T-cell (primary cell): ENCODE measurements around the gene SACS. TPM values are rescaled to one million over a fixed set of nuclear protein-coding genes. Genes with fewer than 3 reads are reported as not detected.

Experiments used
- ATAC-seq, 4 experiments: fragments of 200-7000 bp in 3 of 4; fragments of 150-1000 bp in 1 of 4; cut with Tn5 transposase; replicated peaks in 1 of 4; 1 replicate in 3 of 4; 2 replicates in 1 of 4; pipeline ENCODE4 v1.10.0; 2021; ENCODE audit warnings: moderate library complexity in 3 of 4, mild to moderate bottlenecking in 2 of 4, moderate number of reproducible peaks in 1 of 4
- CTCF ChIA-PET, 2 donors: fragments of 300-600 bp; sonication (Branson Sonifier 250); formaldehyde crosslinking; loops; one replicate each; lab custom pipeline; 2022; ENCODE audit warnings: antibody characterized with exemption in 2 of 2; lab: Charles Lee
- POLR2A ChIA-PET, 2 donors: fragments of 300-600 bp; sonication (Branson Sonifier 250); formaldehyde crosslinking; loops; one replicate each; lab custom pipeline; 2022; ENCODE audit warnings: antibody characterized with exemption in 2 of 2; lab: Charles Lee
- DNase-seq, 35 experiments: peaks; one replicate each; pipeline versions ENCODE4 v3.0.0 to v3.0.0-alpha.2; 2013 to 2023
- H3K27ac ChIP-seq: one replicate; pipeline ENCODE4 v1.5.1; 2013; ENCODE audit warnings: low read length
- H3K27me3 ChIP-seq, 2 experiments: replicated peaks in 1 of 2; 1 replicate in 1 of 2; 2 replicates in 1 of 2; pipeline versions ENCODE4 v1.6.1 to v1.7.0; 2013; ENCODE audit warnings: low read length in 1 of 2, mixed read lengths in 1 of 2; ENCODE audit not compliant: control insufficient read depth in 2 of 2, insufficient read depth in 2 of 2; ENCODE audit errors: extremely low read depth in 1 of 2
- H3K36me3 ChIP-seq, 2 donors: 1 replicate in 1 of 2; 2 replicates in 1 of 2; pipeline versions ENCODE4 v1.6.1 to v1.7.0; 2013; ENCODE audit warnings: low read length in 1 of 2; ENCODE audit not compliant: control insufficient read depth in 2 of 2, insufficient read depth in 1 of 2; ENCODE audit errors: extremely low read depth in 1 of 2
- H3K4me1 ChIP-seq, 2 experiments: 1 replicate in 1 of 2; 2 replicates in 1 of 2; pipeline versions ENCODE4 v1.6.1 to v1.7.0; 2013; ENCODE audit warnings: low read length in 2 of 2, mixed read lengths in 1 of 2; ENCODE audit not compliant: insufficient read depth in 2 of 2, control insufficient read depth in 1 of 2; ENCODE audit errors: extremely low read depth in 1 of 2
- H3K4me3 ChIP-seq, 2 donors: 1 replicate in 1 of 2; 2 replicates in 1 of 2; pipeline versions ENCODE4 v1.5.1 to v1.7.0; 2013; ENCODE audit warnings: mild to moderate bottlenecking in 2 of 2, low read length in 1 of 2, moderate library complexity in 1 of 2; ENCODE audit not compliant: control insufficient read depth in 1 of 2; ENCODE audit errors: extremely low read depth in 1 of 2
- H3K9me3 ChIP-seq: 2 replicates; pipeline ENCODE4 v1.7.0; 2013
- H3K27ac Mint-ChIP-seq, 2 donors: one replicate each; pipeline ENCODE4 v1.8.0; 2020 to 2021; ENCODE audit warnings: mild to moderate bottlenecking in 2 of 2, mixed read lengths in 2 of 2
- H3K27me3 Mint-ChIP-seq, 2 donors: one replicate each; pipeline ENCODE4 v1.8.0; 2021 to 2022; ENCODE audit warnings: mixed read lengths in 2 of 2
- H3K36me3 Mint-ChIP-seq: one replicate; pipeline ENCODE4 v1.8.0; 2021; ENCODE audit warnings: mixed read lengths
- H3K4me1 Mint-ChIP-seq, 3 donors: one replicate each; pipeline ENCODE4 v1.8.0; 2020 to 2022; ENCODE audit warnings: mixed read lengths in 3 of 3, mild to moderate bottlenecking in 1 of 3
- H3K4me3 Mint-ChIP-seq, 3 donors: one replicate each; pipeline ENCODE4 v1.8.0; 2020 to 2022; ENCODE audit warnings: mild to moderate bottlenecking in 3 of 3, mixed read lengths in 3 of 3, moderate library complexity in 3 of 3
- H3K9me3 Mint-ChIP-seq, 3 donors: one replicate each; pipeline ENCODE4 v1.8.0; 2020 to 2022; ENCODE audit warnings: mixed read lengths in 3 of 3
- WGBS: methylation state at CpG from one replicate; pipeline ENCODE4 v1.1.5; 2013; ENCODE audit warnings: missing lambda C conversion rate; ENCODE audit not compliant: insufficient coverage; 5-methylcytosine and 5-hydroxymethylcytosine counted together
- total RNA-seq, 35 experiments: library from RNA in 6 of 35; stranded (reverse) in 6 of 35; fragments of 120-200 nt in 1 of 35; gene quantifications; one replicate each; pipeline versions ENCODE4 v1.2.1 to v1.2.4 and lab custom pipeline; 2013 to 2026

The SACS gene
- total RNA-seq, 5 donors from 2014 or later (not counting 1 experiment from before 2014, with no cell fraction given): 17.6 to 28.6 (median 27.3) TPM

DNA sequence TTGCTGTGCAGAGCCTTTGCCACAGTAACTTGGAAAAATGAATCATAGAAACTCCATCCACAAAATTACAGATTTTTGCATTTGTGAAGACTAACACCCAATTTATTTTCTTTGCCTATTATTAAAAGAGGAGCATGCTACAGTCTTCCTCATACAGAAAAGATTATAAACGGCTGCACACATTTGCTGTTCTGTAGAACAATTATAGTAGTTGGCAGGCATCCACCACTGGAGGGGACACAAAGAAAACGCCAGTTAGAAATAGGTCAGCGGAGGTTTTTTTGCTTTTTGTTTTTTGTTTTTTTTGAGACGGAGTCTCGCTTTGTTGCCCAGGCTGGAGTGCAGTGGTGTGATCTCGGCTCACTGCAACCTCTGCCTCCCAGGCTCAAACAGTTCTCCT is 51.6 kb downstream of the SACS start:
- WGBS: 85% methylated on average over 2 of the region's 6 CpGs
- H3K4me1 ChIP-seq: peaks cover 5 to 15% of the 10 kb centered on the region in 2 experiments
- no peaks in the 10 kb centered on the region for H3K9me3 ChIP-seq
- Mint-ChIP-seq H3K36me3 (no peaks in the 10 kb centered on the region), H3K27me3 (peaks cover 4 to 5% of the 10 kb centered on the region in 2 donors), H3K4me3 (no peak overlapping the region), H3K27ac (no peak overlapping the region), H3K9me3 (no peaks in the 10 kb centered on the region), H3K4me1 (peaks cover 27 to 46% (median 28%) of the 10 kb centered on the region in 3 donors)
- H3K27me3 ChIP-seq: no peaks in the 10 kb centered on the region
- H3K27ac ChIP-seq: no peak overlapping the region
- H3K4me3 ChIP-seq: no peak overlapping the region
- POLR2A ChIA-PET: no interaction called here
- CTCF ChIA-PET: no interaction called here
- H3K36me3 ChIP-seq: no peaks in the 10 kb centered on the region
- no peak for DNase-seq
- no peak for ATAC-seq

DNA sequence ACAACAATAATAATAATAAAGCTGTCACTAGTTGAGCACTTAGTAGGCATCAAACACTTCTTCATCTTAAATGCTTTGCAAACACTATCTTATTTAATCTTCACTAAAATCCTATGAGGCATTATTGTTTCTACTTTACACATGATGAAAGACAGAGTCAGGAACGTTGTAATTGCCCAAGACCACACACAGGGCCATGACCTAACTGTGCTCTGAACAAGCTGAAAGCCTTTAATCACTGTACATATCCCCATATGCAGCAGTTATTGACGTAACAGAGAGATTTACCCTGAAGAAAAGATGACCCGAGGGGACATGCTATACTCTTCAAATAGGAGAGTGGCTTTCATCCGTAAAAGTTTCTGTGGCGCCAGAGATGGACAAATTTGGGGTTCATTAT is 53.0 kb downstream of the SACS start:
- Histone ChIP-seq H3K27me3 (no peaks in the 10 kb centered on the region), H3K4me1 (peaks cover 5 to 21% of the 10 kb centered on the region in 2 experiments), H3K27ac (no peak overlapping the region), H3K9me3 (no peaks in the 10 kb centered on the region), H3K4me3 (no peak overlapping the region), H3K36me3 (no peaks in the 10 kb centered on the region)
- POLR2A ChIA-PET: interaction anchor here in 1 of 2 donors (0.6 kb wide), 1 partner anchor 19 kb away, joined by 4 read pairs; no protein-coding TSS in a partner anchor
- Mint-ChIP-seq H3K27ac (no peak overlapping the region), H3K27me3 (peaks cover 0 to 5% of the 10 kb centered on the region in 2 donors), H3K4me1 (peaks cover 32 to 49% (median 39%) of the 10 kb centered on the region in 3 donors), H3K9me3 (no peaks in the 10 kb centered on the region), H3K36me3 (no peaks in the 10 kb centered on the region), H3K4me3 (no peak overlapping the region)
- no peak for DNase-seq
- CTCF ChIA-PET: interaction anchor here in 1 of 2 donors (0.9 kb wide), 1 partner anchor 552 kb away, joined by 3 read pairs; no protein-coding TSS in a partner anchor
- no peak for ATAC-seq
- 80% methylated on average over 1 of the region's 5 CpGs for WGBS

DNA sequence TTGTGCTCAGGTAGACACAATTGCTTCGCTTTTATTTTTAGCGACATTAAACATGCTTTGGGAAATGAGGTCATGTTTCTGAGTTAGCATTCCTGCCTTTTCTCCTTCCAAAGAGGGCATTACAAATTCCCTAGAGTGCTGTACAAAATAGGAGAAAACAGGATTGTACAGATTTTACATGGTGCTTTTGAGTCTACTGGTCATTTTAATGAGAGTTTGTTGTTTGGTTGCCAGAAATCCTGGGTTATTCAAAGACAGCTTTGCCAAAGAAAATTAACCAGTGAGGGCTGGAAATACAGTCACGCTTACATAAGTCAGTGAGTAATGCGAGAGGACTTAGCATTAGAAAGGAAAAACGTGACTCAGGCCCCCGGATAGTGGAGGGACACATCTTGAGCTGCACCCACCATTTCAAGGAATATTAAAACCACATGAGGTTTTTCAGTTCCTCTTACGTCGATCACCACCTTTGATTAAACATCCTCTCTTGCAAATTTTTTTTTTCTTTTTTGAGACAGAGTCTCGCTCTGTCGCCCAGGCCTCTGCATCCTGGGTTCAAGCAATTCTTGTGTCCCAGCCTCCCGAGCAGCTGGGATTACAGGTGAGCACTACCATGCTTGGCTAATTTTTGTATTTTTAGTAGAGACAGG is 55.4 kb downstream of the SACS start:
- 4% methylated on average over 4 of the region's 11 CpGs for WGBS
- ATAC-seq: no peak
- POLR2A ChIA-PET: no interaction called here

DNA sequence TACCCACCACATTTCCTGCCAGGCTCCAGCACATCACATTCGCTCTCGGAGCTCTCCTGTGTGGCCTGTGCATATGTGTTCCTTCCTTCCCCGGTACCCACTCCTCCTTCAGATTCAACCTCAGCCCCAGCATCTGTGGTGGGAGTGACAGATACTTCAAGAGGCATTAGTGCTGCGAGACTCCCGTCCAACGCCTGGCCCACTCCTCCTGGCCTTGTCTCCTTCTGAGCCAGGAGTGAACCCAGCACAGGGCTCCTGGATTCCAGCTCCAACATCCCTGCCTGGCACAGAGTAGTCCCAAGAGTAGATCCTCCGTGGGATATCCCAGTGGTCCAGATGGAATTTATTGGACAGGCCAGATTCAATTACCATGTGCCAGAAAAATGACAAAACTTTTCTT is 55.9 kb downstream of the SACS start:
- H3K4me1 ChIP-seq: peaks cover 11 to 34% of the 10 kb centered on the region in 2 experiments
- H3K27ac ChIP-seq: no peak overlapping the region
- no peaks in the 10 kb centered on the region for H3K9me3 ChIP-seq
- H3K4me1 Mint-ChIP-seq: peaks cover 47 to 58% (median 50%) of the 10 kb centered on the region in 3 donors
- H3K27me3 ChIP-seq: no peaks in the 10 kb centered on the region
- WGBS: 100% methylated on average over 4 of the region's 7 CpGs
- H3K4me3 Mint-ChIP-seq: no peak overlapping the region
- H3K27ac Mint-ChIP-seq: peak overlapping the region in 1 of 2 donors; percentile 55
- DNase-seq (no peak), ATAC-seq (no peak)
- H3K4me3 ChIP-seq: no peak overlapping the region
- no peaks in the 10 kb centered on the region for H3K27me3 Mint-ChIP-seq
- peaks cover 4 to 7% of the 10 kb centered on the region in 2 donors for H3K36me3 ChIP-seq
- no peaks in the 10 kb centered on the region for H3K9me3 Mint-ChIP-seq
- ChIA-PET POLR2A (no interaction called here), CTCF (no interaction called here)
- peaks cover 5% of the 10 kb centered on the region for H3K36me3 Mint-ChIP-seq

More for the DNA sequence above, 55.4 kb downstream of the SACS start:
- peaks cover 11 to 30% of the 10 kb centered on the region in 2 experiments for H3K4me1 ChIP-seq
- peak in 22 of 35 experiments; percentile 1 to 55 (median 12) for DNase-seq
- Mint-ChIP-seq H3K9me3 (no peaks in the 10 kb centered on the region), H3K36me3 (no peaks in the 10 kb centered on the region), H3K4me3 (no peak overlapping the region), H3K27ac (peak overlapping the region; percentile 39 to 61), H3K27me3 (no peaks in the 10 kb centered on the region), H3K4me1 (peaks cover 42 to 53% (median 45%) of the 10 kb centered on the region in 3 donors)
- H3K27me3 ChIP-seq: no peaks in the 10 kb centered on the region
- no peaks in the 10 kb centered on the region for H3K9me3 ChIP-seq
- CTCF ChIA-PET: interaction anchor here in 1 of 2 donors (0.6 kb wide), 1 partner anchor 1062 kb away, joined by 5 read pairs; no protein-coding TSS in a partner anchor
- H3K4me3 ChIP-seq: no peak overlapping the region
- no peak overlapping the region for H3K27ac ChIP-seq
- peaks cover 1 to 2% of the 10 kb centered on the region in 2 donors for H3K36me3 ChIP-seq

DNA sequence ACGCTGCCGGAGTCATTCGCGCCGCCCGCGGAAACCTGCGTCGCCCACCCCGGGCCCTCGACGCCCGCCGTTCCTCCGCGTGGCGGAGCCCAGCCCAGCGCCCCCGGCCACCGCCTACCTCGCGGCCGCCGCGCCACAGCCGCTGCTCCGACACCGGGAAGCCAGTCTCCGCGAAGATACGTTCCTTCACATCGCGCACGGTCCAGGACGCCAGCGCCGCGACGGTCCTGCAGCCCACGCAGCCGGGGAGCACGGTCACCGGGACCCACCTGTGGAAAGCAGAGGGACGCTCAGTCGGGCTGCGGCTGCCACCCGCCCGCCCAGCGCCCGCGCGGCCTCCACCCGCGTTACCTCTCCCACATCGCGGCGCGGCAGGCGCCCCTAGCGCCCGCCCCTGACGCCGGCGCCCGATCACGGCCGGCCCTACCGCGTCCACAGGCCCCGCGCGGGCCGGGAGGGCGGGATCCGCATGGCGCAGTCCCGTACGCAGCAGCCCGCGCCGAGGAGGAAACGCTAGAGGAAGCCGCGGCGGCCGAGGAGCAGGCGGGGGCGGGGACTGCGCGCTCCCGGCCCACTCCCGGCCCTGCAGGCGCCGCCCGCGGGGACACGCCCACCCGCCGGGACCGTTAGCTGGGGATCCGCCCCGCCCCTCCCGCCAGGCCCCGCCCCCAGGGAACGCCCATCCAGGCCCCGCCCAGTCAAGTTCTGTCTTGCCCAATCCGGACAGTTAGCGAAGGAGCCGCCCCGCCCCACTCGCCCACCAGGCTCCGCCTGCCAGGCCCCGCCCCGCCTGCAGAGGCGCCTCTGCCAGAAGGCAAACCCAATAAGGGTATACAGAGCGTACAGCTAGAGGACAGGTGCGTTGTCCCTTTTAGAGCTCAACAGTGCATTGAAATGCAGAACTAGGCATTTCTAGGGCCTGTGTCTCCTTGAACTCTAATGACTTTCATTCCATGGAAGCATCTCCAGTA is 58.2 kb downstream of the SACS start:
- peak overlapping the region; percentile 59 to 80 (median 74) for H3K4me3 Mint-ChIP-seq
- Histone ChIP-seq H3K9me3 (no peaks in the 10 kb centered on the region), H3K4me1 (peaks cover 11 to 34% of the 10 kb centered on the region in 2 experiments), H3K27ac (no peak overlapping the region), H3K27me3 (no peaks in the 10 kb centered on the region), H3K36me3 (peaks cover 12 to 14% of the 10 kb centered on the region in 2 donors), H3K4me3 (peak overlapping the region; percentile 47 to 50)
- H3K36me3 Mint-ChIP-seq: peaks cover 20% of the 10 kb centered on the region
- CTCF ChIA-PET: interaction anchor here in 1 of 2 donors (0.5 kb wide), 1 partner anchor 843 kb away, joined by 3 read pairs; no protein-coding TSS in a partner anchor
- H3K27ac Mint-ChIP-seq: peak overlapping the region; percentile 61 to 76
- under 1% methylated on average over 117 of the region's 117 CpGs for WGBS
- DNase-seq (peak; percentile 90 to 99 (median 96)), ATAC-seq (peak; percentile 89 to 91 (median 90))
- POLR2A ChIA-PET: no interaction called here
- peaks cover 55 to 67% (median 63%) of the 10 kb centered on the region in 3 donors for H3K4me1 Mint-ChIP-seq
- H3K27me3 Mint-ChIP-seq: no peaks in the 10 kb centered on the region
- H3K9me3 Mint-ChIP-seq: no peaks in the 10 kb centered on the region
